GM19025 (cell line): ENCODE measurements around the gene GNB3.

Source experiments
- ATAC-seq: cut with Tn5 transposase; IDR thresholded peaks from one replicate; pipeline ENCODE4 v1.9.1; 2021; ENCODE audit warnings: mild to moderate bottlenecking, low read depth, moderate library complexity; ENCODE audit not compliant: unreplicated experiment

Gene GNB3

GRCh38 chr12:6823182-6824084, 17.3 kb upstream of the GNB3 start:
- ATAC-seq = no peak

GRCh38 chr12:6824085-6824775, 16.5 kb upstream of the GNB3 start:
- ATAC-seq = no peak

GRCh38 chr12:6824901-6825381, 15.8 kb upstream of the GNB3 start:
- no peak for ATAC-seq

GRCh38 chr12:6825398-6826124, 15.2 kb upstream of the GNB3 start:
- no peak for ATAC-seq

- no peak for ATAC-seq
Observed at GRCh38 chr12:6826125-6826733, 14.5 kb upstream of the GNB3 start.

DNA sequence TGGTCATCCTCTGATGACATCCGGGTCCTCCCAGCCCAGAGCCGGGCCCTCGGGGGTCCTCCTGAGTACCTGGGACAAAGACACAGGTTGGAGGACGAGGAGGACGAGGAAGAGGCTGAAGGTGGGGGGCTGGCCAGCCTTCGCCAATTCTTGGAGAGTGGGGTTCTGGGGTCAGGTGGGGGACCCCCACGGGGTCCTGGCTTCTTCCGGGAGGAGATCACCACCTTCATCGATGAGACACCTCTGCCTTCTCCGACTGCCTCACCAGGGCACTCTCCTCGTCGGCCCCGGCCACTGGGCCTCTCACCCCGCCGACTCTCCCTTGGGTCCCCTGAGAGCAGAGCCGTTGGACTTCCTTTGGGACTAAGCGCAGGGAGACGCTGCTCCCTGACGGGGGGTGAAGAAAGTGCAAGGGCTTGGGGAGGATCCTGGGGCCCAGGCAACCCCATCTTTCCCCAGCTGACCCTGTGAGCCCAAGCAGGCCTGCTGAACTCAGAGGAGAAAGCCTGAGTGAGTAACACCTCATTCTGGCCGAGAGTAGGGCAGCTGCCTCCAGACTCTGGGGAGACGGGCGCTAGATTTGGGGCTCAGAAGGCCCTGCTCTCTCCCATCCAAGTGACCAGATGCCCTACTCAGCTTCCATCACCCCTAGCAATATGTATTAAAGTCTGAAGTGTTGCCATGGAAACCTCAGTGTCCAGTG, 13.8 kb upstream of the GNB3 start:
- no peak for ATAC-seq

DNA sequence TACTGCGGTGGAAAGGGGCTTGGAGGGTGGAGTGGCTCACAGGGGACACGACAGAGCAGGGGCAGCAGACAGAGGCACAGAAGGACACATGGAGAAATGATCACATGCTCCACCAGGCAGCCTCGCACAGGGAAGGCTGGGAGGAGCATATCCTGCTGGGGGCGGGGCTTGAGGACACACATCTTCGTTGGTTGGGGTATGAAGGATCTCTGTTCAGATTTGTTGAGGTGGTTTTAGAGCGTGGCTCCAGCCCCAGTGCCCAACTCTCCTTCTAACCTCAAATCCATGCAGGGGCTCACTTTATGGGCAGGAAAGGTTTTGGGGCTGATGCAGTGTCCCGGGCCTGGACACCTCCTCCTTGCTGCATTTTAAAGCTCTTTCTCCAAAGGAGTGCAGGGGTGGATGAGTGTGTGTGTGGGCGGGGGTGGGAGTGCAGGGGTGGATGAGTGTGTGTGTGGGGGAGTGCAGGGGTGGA, 13.3 kb upstream of the GNB3 start:
- no peak for ATAC-seq

DNA sequence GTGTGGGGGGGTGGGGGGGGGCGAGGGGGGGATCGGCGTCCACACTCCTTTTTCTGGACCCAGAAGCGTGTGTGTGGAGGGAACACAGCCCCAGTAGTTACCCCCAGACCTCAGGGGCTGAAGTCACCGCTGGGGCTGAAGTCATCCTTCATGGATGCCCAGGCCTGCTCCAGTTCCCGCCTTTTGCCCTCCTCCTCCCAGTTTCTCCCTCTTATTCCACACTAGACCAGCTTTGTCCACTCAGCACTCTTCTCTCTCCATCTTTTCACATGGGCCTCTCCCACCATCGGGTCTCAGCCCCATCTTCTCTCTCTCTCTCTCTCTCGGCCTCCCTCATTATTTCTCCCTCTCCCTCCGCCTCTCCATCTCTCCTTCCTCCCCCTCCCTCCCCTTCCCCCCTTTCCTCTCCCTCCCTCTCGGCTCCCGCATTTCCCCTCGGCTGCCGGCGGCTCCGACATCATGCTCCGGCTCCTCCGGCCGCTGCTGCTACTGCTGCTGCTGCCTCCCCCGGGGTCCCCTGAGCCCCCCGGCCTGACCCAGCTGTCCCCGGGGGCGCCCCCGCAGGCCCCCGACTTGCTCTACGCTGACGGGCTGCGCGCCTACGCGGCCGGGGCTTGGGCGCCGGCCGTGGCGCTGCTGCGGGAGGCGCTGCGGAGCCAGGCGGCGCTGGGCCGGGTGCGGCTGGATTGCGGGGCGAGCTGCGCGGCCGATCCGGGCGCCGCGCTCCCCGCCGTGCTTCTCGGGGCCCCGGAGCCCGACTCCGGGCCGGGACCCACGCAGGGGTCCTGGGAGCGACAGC, 12.5 kb upstream of the GNB3 start, which contains the start of gene P3H3:
Gene P3H3 (plus strand): TSS at position 426 of the 799 bp plus-strand sequence. CDS start 34 bp downstream, at position 460.
- no peak for ATAC-seq

GRCh38 chr12:6828781-6829535, 11.8 kb upstream of the GNB3 start:
- no peak for ATAC-seq

DNA sequence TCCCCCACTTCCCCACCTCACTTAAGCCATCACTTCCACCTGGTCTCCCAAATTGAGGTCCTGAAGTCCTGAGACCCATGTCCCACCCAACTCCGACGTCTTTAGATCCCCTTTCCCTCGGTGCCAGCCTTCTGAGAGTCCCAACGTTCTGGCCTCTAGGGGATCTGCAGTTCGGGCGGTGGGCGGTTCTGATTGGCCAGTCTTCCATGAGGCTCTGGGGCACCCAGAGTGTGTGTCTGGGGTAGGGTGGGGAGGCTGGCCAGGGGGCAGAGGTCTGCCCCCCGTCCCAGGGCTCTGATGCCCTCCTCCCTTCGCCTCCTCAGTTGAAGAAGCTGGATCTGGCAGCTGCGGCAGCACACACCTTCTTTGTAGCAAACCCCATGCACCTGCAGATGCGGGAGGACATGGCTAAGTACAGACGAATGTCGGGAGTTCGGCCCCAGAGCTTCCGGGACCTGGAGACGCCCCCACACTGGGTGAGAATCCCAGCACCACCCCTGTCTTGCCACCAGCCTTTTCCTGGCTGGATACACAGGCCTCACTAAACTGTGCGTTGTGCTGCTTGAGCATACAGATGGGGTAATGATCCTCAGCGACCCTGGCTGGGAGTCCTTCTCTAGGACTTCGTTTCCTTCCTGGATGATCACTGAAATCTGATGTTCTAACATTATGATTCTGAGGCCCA, 11.0 kb upstream of the GNB3 start:
- no peak for ATAC-seq

- no peak for ATAC-seq
Observed at GRCh38 chr12:6830286-6830890, 10.3 kb upstream of the GNB3 start.

DNA sequence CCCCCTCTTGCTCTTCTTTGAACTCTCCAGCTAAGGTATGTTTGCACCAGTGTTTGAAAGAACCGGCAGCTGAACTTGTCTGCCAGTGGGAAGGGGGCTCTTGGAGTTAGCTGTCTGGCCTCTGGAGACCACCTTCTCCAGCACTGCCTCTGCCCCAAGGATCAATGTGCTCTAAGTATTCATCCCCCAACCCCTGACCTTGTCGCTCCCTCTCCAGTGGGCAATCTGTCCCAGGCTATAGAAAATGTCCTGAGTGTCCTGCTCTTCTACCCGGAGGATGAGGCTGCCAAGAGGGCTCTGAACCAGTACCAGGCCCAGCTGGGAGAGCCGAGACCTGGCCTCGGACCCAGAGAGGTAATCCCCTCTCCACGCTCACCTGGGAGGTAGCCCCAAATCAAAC, 9.7 kb upstream of the GNB3 start:
- ATAC-seq = no peak

- no peak for ATAC-seq
Observed at GRCh38 chr12:6831450-6831995, 9.2 kb upstream of the GNB3 start.

DNA sequence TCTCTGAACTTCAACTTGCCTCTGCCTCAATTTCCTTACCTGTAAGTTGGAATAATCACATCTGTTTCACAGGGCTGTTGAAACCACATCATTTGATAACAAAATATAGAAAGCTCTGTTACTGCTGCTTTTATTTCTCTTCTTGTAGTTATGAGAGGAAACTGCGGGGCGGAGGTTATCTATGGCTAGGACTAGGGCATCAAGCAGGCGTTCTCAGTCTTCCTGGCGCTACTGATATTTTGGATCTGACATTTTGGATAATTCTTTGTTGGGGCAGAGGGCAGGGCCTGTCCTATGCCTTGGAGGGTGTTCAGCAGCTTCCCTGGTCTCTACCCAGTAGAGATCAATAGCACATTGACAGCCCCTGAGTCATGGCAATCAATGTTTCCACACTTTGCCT, 8.6 kb upstream of the GNB3 start:
- ATAC-seq = no peak

GRCh38 chr12:6833189-6833890, 7.4 kb upstream of the GNB3 start:
- no peak for ATAC-seq

- ATAC-seq = no peak
Observed at GRCh38 chr12:6834254-6834653, 6.5 kb upstream of the GNB3 start.
